Mucosa of descending colon (tissue), 3 donors: ENCODE measurements around the gene CCND2. TPM values are rescaled to one million over a fixed set of nuclear protein-coding genes. Genes with fewer than 3 reads are reported as not detected.
A peak's percentile ranks its signal among the peaks of the same experiment; 100 is the strongest.

Experiments
- ATAC-seq: fragments of 200-7000 bp; cut with Tn5 transposase; one replicate; pipeline ENCODE4 v1.9.1; 2020; ENCODE audit warnings: mild to moderate bottlenecking, moderate library complexity
- DNase-seq, 3 donors: peaks; one replicate each; pipeline ENCODE4 v3.0.0-alpha.2; 2020
- H3K36me3 ChIP-seq: fragments of 200-600 bp; one replicate; pipeline ENCODE4 v1.8.0; 2021; ENCODE audit warnings: low read depth, mild to moderate bottlenecking
- H3K4me1 ChIP-seq: fragments of 200-600 bp; one replicate; pipeline ENCODE4 v1.8.0; 2021; ENCODE audit warnings: low read depth, mild to moderate bottlenecking
- H3K4me3 ChIP-seq: fragments of 200-600 bp; one replicate; pipeline ENCODE4 v1.8.0; 2021; ENCODE audit warnings: mild to moderate bottlenecking
- H3K9me3 ChIP-seq: fragments of 200-600 bp; one replicate; pipeline ENCODE4 v1.8.0; 2021; ENCODE audit warnings: mild to moderate bottlenecking
- intact Hi-C, 2 donors: fragments of 100-400 bp; cut with DNase I in 1 of 2; cut with micrococcal nuclease in 1 of 2; formaldehyde crosslinking; loops; one replicate each; pipeline versions ENCODE4 v1.11.0 to v1.11.1; 2022; cut with DNase I, micrococcal nuclease
- total RNA-seq, 3 donors: library from RNA; stranded (reverse); fragmentation: NEBNext Ultra II Directional in 2 of 3; extraction: Animal tissue kit (Norgen Biotek cat#: 25700) in 2 of 3; gene quantifications; one replicate each; pipeline versions ENCODE4 v1.2.1 to v1.2.4, GENCODE V29; 2021 to 2023
- TF ChIP-seq, protein P1 (sequence below): fragments of 200-600 bp; IDR thresholded peaks from one replicate; pipeline ENCODE4 v1.8.0; 2022; ENCODE audit warnings: antibody characterized with exemption, mild to moderate bottlenecking
- donor health status: DM: no; HTN: no; CAD: no; lungs with moderate emphysema.
- donor health status: DM: no; HTN: no; CAD: no.
- donor health status: DM: no; HTN: yes; CAD: no.

Gene CCND2
- total RNA-seq, 3 donors from 2014 or later, result 105 to 236 (median 130) TPM

DNA sequence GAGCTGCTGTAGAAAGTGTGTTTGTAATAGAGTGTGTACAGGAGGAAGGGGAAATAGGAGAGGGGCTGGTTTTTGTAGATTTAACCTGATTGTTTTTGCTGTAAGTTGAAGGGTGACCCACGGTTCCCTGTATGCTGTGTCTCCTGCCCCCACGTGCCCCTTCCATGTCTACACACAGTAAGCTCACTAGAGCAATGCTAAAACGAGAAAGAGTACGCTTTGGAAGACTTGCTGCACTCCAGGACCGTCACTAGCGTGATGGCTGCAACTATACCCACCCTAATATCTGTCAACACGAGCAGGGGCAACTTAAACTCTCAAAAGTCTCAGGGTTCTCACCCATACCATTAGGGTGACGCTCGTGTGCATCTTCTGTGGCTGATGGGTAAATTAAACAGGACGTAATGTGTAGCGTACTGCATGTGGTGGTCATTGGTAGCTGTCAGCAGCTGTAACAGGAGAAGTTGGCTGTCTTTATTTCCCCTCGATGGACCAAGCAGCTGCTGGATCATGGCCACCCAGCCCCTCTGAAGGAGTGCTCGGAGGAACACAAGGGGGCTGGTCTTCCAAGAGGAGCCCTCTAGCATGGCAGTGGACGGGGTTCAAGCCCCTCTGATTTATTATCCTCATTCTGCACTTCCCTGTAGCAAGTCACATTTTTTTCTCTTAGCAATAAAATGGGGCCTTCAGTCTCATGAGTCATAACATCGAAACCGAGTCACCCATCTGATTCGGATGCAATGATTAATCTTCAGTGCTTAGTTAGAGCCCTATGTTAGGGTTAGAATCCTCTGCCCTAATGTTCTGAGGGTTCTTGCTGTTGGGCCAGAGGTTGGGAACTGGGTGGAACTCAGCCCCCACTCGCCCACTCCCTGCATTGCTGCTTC, 14.0 kb downstream of the CCND2 start:
- peaks cover 14% of the 10 kb centered on the region for H3K4me1 ChIP-seq
- intact Hi-C loops, result loop anchor here in 1 of 2 donors (10.0 kb wide), 1 partner anchor 413 kb away; the partner anchor contains the start of gene PARP11
- TF ChIP-seq, protein P1, sequence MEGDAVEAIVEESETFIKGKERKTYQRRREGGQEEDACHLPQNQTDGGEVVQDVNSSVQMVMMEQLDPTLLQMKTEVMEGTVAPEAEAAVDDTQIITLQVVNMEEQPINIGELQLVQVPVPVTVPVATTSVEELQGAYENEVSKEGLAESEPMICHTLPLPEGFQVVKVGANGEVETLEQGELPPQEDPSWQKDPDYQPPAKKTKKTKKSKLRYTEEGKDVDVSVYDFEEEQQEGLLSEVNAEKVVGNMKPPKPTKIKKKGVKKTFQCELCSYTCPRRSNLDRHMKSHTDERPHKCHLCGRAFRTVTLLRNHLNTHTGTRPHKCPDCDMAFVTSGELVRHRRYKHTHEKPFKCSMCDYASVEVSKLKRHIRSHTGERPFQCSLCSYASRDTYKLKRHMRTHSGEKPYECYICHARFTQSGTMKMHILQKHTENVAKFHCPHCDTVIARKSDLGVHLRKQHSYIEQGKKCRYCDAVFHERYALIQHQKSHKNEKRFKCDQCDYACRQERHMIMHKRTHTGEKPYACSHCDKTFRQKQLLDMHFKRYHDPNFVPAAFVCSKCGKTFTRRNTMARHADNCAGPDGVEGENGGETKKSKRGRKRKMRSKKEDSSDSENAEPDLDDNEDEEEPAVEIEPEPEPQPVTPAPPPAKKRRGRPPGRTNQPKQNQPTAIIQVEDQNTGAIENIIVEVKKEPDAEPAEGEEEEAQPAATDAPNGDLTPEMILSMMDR, result no peak

DNA sequence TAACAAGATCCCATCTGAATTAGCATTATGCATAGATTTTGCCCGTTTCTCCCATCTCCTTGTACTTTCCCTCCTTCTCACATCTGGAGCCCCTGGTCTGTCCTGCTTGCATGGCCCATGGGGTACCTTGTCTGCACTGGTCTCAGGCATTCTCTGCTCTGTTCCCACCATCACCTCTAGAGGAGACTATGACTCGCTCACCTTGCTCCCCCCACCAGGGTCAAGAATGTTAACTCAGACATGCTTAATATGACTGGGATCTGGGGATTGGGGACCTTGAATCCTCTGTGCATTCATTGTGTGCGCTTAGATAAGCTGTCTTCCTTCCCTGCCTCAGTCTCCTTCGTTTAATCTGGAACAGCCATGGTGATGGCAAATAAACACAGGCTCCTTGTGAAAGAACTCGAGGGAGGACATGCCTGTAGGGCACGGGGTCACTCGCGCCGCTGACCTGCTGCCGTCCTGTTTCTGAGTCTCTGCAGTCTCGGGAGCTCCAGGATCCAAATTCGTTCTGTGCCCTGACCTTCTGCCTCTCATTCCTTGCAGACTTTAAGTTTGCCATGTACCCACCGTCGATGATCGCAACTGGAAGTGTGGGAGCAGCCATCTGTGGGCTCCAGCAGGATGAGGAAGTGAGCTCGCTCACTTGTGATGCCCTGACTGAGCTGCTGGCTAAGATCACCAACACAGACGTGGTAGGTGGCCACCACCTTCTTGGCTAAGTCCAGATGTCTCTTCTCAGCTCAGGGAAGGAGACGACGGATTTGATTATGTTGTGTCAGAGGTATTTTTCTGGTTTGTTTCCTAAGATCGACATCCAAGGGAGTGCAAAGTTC, 15.0 kb downstream of the CCND2 start:
- intact Hi-C loops, result loop anchor here in 1 of 2 donors (10.0 kb wide), 1 partner anchor 414 kb away; the partner anchor contains the start of gene PARP11
- Histone ChIP-seq H3K36me3 (no peaks in the 10 kb centered on the region), H3K4me3 (no peak overlapping the region), H3K4me1 (peaks cover 7% of the 10 kb centered on the region), H3K9me3 (no peaks in the 10 kb centered on the region)
- no peak for ATAC-seq
- DNase-seq, result peak in 1 of 3 donors; percentile 31
- TF ChIP-seq, protein P1, result no peak

More for the DNA sequence above, 14.0 kb downstream of the CCND2 start:
- DNase-seq (peak in 1 of 3 donors; percentile 28), ATAC-seq (peak; percentile 57)
- Histone ChIP-seq H3K9me3 (no peaks in the 10 kb centered on the region), H3K4me3 (no peak overlapping the region), H3K36me3 (peaks cover 3% of the 10 kb centered on the region)

DNA sequence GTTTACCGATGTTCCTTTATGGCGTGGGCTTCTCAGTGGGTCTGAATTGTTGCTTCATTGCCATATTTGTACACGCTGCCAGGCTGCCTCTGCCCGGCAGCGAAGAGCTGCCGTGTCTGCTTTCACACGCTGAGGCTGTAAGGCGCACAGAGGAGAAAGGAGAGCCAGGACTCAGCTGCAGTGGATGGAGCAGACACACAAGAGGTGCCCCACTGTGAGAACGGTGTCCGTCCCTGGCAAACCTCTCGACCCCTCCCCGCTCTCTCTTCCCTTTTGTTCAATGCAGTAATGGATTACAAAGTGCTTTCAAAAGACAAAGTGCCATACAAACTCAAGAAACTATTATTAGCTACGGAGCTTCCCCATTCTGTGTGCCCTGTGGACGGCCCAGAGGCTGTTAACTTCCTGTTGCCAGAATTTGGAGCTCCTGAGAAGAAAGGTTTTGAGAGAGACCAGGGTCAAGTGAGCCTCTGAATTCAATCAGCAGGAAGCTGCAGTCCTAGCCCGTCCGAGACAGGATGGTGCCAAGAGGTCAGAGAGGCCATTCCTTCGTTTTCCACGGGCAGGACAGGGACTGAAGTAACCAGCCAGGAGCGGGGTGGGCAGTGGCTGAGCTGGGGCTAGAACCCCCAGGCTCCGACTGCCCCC, 15.8 kb downstream of the CCND2 start:
- Histone ChIP-seq H3K36me3 (no peaks in the 10 kb centered on the region), H3K4me3 (no peak overlapping the region), H3K4me1 (peaks cover 9% of the 10 kb centered on the region), H3K9me3 (no peaks in the 10 kb centered on the region)
- peak; percentile 6 for ATAC-seq
- TF ChIP-seq, protein P1, result no peak
- intact Hi-C loops, result loop anchor here in 1 of 2 donors (10.0 kb wide), 1 partner anchor 415 kb away; the partner anchor contains the start of gene PARP11
- DNase-seq, result no peak

DNA sequence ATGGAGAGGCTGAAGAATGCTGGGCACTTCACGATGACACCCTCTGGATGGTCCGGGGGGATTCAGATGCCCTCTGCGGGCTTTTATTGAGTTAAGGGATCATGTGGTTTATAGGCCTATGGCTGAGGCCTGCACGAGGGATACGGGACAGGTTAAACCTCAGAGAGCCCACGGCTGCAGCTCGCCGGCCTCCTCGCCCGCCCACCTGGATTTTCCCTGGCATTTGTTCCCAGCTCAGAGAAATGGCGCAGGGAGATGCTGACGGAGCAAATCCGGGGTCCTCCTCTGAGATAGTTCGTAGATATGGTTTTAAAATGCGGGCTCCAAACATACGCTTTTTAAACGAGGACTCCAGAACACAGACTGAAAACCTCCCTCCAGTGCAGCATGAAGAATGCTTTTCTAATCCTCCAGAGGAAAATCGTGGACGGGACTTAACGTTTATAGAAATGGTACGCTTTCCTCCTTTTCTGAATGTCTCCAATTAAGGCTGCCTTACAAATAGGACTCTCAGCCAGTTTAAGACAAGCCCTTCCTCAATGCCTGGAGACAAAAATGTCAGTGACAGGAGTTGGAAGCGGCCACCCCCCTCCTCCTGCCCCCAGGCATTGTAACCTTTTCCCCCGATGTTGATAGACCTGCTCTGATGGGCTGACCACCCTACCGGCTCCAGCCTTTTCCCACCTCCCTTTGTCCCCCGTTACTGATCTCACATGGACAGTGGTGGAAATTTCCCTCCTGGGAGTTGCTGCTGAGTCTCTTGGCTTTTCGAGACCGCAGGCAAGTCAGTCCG, 16.6 kb downstream of the CCND2 start:
- no peaks in the 10 kb centered on the region for H3K36me3 ChIP-seq
- peaks cover 9% of the 10 kb centered on the region for H3K4me1 ChIP-seq
- ATAC-seq, result no peak
- TF ChIP-seq, protein P1, result no peak
- no peak for DNase-seq
- intact Hi-C loops, result loop anchor here in 1 of 2 donors (10.0 kb wide), 1 partner anchor 415 kb away; the partner anchor contains the start of gene PARP11
- H3K9me3 ChIP-seq, result no peaks in the 10 kb centered on the region
- no peak overlapping the region for H3K4me3 ChIP-seq
